ENCODE results near the gene ENOX1. TPM values are rescaled to one million over a fixed set of nuclear protein-coding genes. Genes with fewer than 3 reads are reported as not detected.

Gene ENOX1
- total and polyA plus RNA-seq, 2 of the 8 experiments (the other 6 are each of a cell fraction or from before 2014, with no cell fraction given): 0.23 to 0.37 TPM

DNA sequence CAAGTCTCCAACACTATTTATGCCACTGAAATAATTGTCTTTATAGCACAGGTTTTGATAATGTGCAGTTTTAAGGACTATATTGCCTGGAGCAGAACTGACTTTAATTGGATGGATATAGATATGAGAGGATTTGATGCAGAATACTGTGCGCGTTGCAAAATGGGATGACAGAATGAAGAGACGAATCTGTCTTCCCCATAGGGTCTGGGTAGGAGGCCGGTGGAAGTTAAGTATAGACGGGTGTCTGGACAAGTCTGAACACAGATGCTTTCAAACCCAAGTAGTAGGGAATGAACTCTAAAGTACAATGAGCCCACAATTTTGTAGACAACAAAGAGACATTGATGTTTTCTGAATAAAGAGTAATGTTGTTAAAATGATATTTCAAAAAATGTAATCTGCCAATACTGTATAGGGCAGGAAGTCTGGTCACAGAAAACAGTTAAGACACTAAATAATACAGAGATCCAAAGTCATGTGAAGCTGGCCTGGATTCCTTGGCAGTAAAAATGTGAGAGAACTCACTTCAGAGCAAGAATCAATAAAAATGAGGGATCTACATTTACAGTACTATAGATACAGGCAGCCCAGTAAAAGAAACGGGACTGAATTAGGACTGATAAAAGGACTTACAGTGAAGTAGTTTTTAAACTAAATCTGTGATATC is 125.5 kb downstream of the ENOX1 start:
- CTCF ChIA-PET (ENCODE audit: partially characterized antibody): no interaction called here
- no peak overlapping the region for H3K4me2 ChIP-seq (ENCODE audit: insufficient read depth in 1 of 2, low read depth in 2 of 2, low read length in 2 of 2)
- 73% methylated on average over 6 of the region's 6 CpGs; no CpG with 5 or more reads in 1 of the 2 experiments for WGBS, 2 experiments (ENCODE audit: extremely low coverage in 1 of 2, insufficient coverage in 1 of 2, insufficient read length in 1 of 2, insufficient replicate concordance in 2 of 2, low coverage in 1 of 2, low lambda C conversion rate in 2 of 2, missing lambda C conversion rate in 1 of 2)
- H3K79me1 ChIP-seq (ENCODE audit: low read depth, low read length): no peaks in the 10 kb centered on the region
- no peak overlapping the region for H3K23ac ChIP-seq (ENCODE audit: insufficient read length)
- H2BK12ac ChIP-seq (ENCODE audit: low read depth, low read length): no peak overlapping the region
- H4K8ac ChIP-seq (ENCODE audit: extremely low read depth, insufficient read depth, low read length): no peak overlapping the region
- TF ChIP-seq CREB1 (IDR thresholded peaks at IDR 0.05) (no peak), TAF1 (IDR thresholded peaks at IDR 0.05; ENCODE audit: low read depth, low read length) (no peak), NRF1 (IDR thresholded peaks at IDR 0.05; ENCODE audit: low read depth, low read length) (no peak), SAP30 (IDR thresholded peaks at IDR 0.05; ENCODE audit: insufficient read depth, insufficient replicate concordance, low read length) (no peak), BACH1 (IDR thresholded peaks at IDR 0.05; ENCODE audit: low read length) (no peak), EP300 (IDR thresholded peaks at IDR 0.05; ENCODE audit: borderline replicate concordance in 1 of 2, low read depth in 2 of 2, low read length in 2 of 2) (no peak), KDM5A (IDR thresholded peaks at IDR 0.05; ENCODE audit: low read length) (no peak), RBBP5 (IDR thresholded peaks at IDR 0.05; ENCODE audit: borderline replicate concordance, low read depth, low read length) (no peak)
- TF ChIP-seq, protein P1, sequence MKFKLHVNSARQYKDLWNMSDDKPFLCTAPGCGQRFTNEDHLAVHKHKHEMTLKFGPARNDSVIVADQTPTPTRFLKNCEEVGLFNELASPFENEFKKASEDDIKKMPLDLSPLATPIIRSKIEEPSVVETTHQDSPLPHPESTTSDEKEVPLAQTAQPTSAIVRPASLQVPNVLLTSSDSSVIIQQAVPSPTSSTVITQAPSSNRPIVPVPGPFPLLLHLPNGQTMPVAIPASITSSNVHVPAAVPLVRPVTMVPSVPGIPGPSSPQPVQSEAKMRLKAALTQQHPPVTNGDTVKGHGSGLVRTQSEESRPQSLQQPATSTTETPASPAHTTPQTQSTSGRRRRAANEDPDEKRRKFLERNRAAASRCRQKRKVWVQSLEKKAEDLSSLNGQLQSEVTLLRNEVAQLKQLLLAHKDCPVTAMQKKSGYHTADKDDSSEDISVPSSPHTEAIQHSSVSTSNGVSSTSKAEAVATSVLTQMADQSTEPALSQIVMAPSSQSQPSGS (IDR thresholded peaks at IDR 0.05; ENCODE audit: low read length): no peak
- H2BK20ac ChIP-seq (ENCODE audit: low read length): no peak overlapping the region
- no peak overlapping the region for H3K9ac ChIP-seq (replicated peaks in 1 of 4; ENCODE audit: extremely low read depth in 1 of 4, low read depth in 3 of 4, low read length in 3 of 4)
- H4K5ac ChIP-seq (ENCODE audit: insufficient read length, low read depth, low read length): no peak overlapping the region
- no peak overlapping the region for H3K18ac ChIP-seq (ENCODE audit: extremely low read depth, low read length)
- no peak overlapping the region for H3K4me3 ChIP-seq (ENCODE audit: extremely low read depth in 1 of 4, insufficient read depth in 2 of 4, low read depth in 3 of 4, low read length in 4 of 4)
- POLR2A ChIA-PET (ENCODE audit: partially characterized antibody): no interaction called here
- no peak overlapping the region for H2AFZ ChIP-seq (ENCODE audit: low read length)
- DNase-seq (ENCODE audit: low read depth in 1 of 2, low spot score in 2 of 2) (no peak), FAIRE-seq (no peak)
- no peak overlapping the region for H2BK5ac ChIP-seq (ENCODE audit: low read depth, low read length)
- H3K9me3 ChIP-seq (ENCODE audit: insufficient read depth in 2 of 2, low read depth in 1 of 2, low read length in 1 of 2): no peaks in the 10 kb centered on the region
- no peaks in the 10 kb centered on the region for H3K36me3 ChIP-seq (ENCODE audit: control insufficient read depth in 2 of 4, insufficient read depth in 4 of 4, low read length in 3 of 4)
- no peak overlapping the region for H2AK5ac ChIP-seq (ENCODE audit: low read depth, low read length)
- no peak overlapping the region for H3K4ac ChIP-seq (replicated peaks; ENCODE audit: insufficient read length, low read depth, low read length)
- no peaks in the 10 kb centered on the region for H3K4me1 ChIP-seq (replicated peaks in 1 of 4; ENCODE audit: control insufficient read depth in 3 of 4, insufficient read depth in 4 of 4, low read length in 3 of 4)
- no peak overlapping the region for H3K56ac ChIP-seq (replicated peaks; ENCODE audit: insufficient read length, low read depth, low read length)
- no peaks in the 10 kb centered on the region for H3K79me2 ChIP-seq (ENCODE audit: control insufficient read depth in 1 of 2, insufficient read depth in 2 of 2, low read length in 2 of 2)
- H4K20me1 ChIP-seq (replicated peaks in 1 of 2; ENCODE audit: control insufficient read depth in 1 of 2, insufficient read depth in 2 of 2, low read length in 2 of 2): no peaks in the 10 kb centered on the region
- H3K27me3 ChIP-seq (replicated peaks in 1 of 4; ENCODE audit: control insufficient read depth in 3 of 4, extremely low read depth in 1 of 4, insufficient read depth in 3 of 4, low read length in 3 of 4): no peaks in the 10 kb centered on the region
- no peaks in the 10 kb centered on the region for H3K23me2 ChIP-seq (ENCODE audit: low read depth, low read length)
- no peak overlapping the region for H3K14ac ChIP-seq (ENCODE audit: insufficient read length)
- H2BK15ac ChIP-seq (ENCODE audit: low read length): no peak overlapping the region
- H2BK120ac ChIP-seq (replicated peaks; ENCODE audit: low read depth, low read length): no peak overlapping the region
- no peak overlapping the region for H3K27ac ChIP-seq (ENCODE audit: low read depth, low read length)
- H4K91ac ChIP-seq (replicated peaks; ENCODE audit: insufficient read length, low read length): no peak overlapping the region

Data from H1 (cell line).